K562 (cell line): ENCODE results near the gene LIPE. TPM values are rescaled to one million over a fixed set of nuclear protein-coding genes. Genes with fewer than 3 reads are reported as not detected.

Experiments
- ATAC-seq: fragments of 200-7000 bp; cut with Tn5 transposase; 3 replicates; pipeline ENCODE4 v1.9.1; 2020; ENCODE audit warnings: moderate library complexity
- BruUV-seq: library from RNA; stranded (reverse); fragments of 400-500 nt; replicated peaks from 2 replicates; lab custom pipeline; 2021; lab: Mats Ljungman, UMichigan
- CTCF ChIA-PET: fragments of 300-600 bp; formaldehyde crosslinking; extraction: SDS; loops from one replicate; lab custom pipeline; 2021; ENCODE audit warnings: low intra/inter-chr PET ratio; lab: Yijun Ruan, JAX
- POLR2A ChIA-PET: fragments of 300-600, 350-650 bp; sonication (Branson Sonifier 250); formaldehyde crosslinking; extraction: SDS; loops from one replicate; lab custom pipeline; 2021; ENCODE audit warnings: antibody characterized with exemption, inconsistent platforms; lab: Yijun Ruan, JAX
- DNase-seq, 4 experiments: peaks; one replicate each; pipeline versions ENCODE4 v3.0.0 to v3.0.0-alpha.2; 2011 to 2018; ENCODE audit warnings: low spot score in 3 of 4, mixed read lengths in 3 of 4; ENCODE audit errors: extremely low read depth in 1 of 4
- FAIRE-seq: peaks from 2 replicates; lab custom pipeline; 2011; peaks lifted over from hg19 to GRCh38; lab: Jason Lieb, UNC
- H2AFZ ChIP-seq: 2 replicates; pipeline ENCODE4 v1.6.0; 2011; ENCODE audit warnings: low read depth, low read length, control low read depth, inconsistent platforms
- H3K27ac ChIP-seq: fragments of 200-600 bp; 3 replicates; pipeline ENCODE4 v1.8.0; 2011; ENCODE audit warnings: low read depth, mild to moderate bottlenecking, control low read depth, inconsistent platforms, low read length, moderate library complexity, mixed read lengths; ENCODE audit errors: extremely low read depth
- H3K27me3 ChIP-seq, 2 experiments: fragments of 300-600 bp in 1 of 2; 2 replicates in 1 of 2; 3 replicates in 1 of 2; pipeline versions ENCODE4 v1.6.0 to v1.8.0; 2011; ENCODE audit warnings: inconsistent platforms in 2 of 2, low read length in 2 of 2, mild to moderate bottlenecking in 1 of 2, mixed read lengths in 1 of 2, moderate library complexity in 1 of 2; ENCODE audit not compliant: control insufficient read depth in 2 of 2, insufficient read depth in 2 of 2
- H3K36me3 ChIP-seq: fragments of 300-600 bp; 3 replicates; pipeline ENCODE4 v1.8.0; 2011; ENCODE audit warnings: mild to moderate bottlenecking, low read length, inconsistent platforms; ENCODE audit not compliant: control insufficient read depth, insufficient read depth
- H3K4me1 ChIP-seq, 2 experiments: fragments of 200-600 bp in 1 of 2; replicated peaks in 1 of 2; 2 replicates in 1 of 2; 3 replicates in 1 of 2; pipeline versions ENCODE4 v1.5.1 to v1.8.0; 2011; ENCODE audit warnings: inconsistent platforms in 2 of 2, low read length in 2 of 2, mild to moderate bottlenecking in 1 of 2, mixed read lengths in 1 of 2, moderate library complexity in 1 of 2; ENCODE audit not compliant: control insufficient read depth in 2 of 2, insufficient read depth in 2 of 2
- H3K4me2 ChIP-seq: 2 replicates; pipeline ENCODE4 v1.6.1; 2011; ENCODE audit warnings: low read length, control low read depth, inconsistent platforms, mixed read lengths; ENCODE audit not compliant: insufficient read depth
- H3K4me3 ChIP-seq: fragments of 200-600 bp; sonication (generic), shearing (Covaris generic); 2 replicates; pipeline ENCODE4 v1.5.1; 2016; ENCODE audit warnings: control low read depth, inconsistent platforms
- H3K79me2 ChIP-seq: fragments of 200-600 bp; 3 replicates; pipeline ENCODE4 v1.8.0; 2011; ENCODE audit warnings: low read length, inconsistent platforms; ENCODE audit not compliant: control insufficient read depth, insufficient read depth
- H3K9ac ChIP-seq, 2 experiments: 2 replicates each; pipeline versions ENCODE4 v1.6.0 to v1.6.1; 2011; ENCODE audit warnings: low read depth in 2 of 2, low read length in 2 of 2, control low read depth in 1 of 2, inconsistent platforms in 1 of 2, mild to moderate bottlenecking in 1 of 2, mixed read lengths in 1 of 2; ENCODE audit not compliant: insufficient read depth in 1 of 2
- H3K9me1 ChIP-seq: one replicate; pipeline ENCODE4 v1.6.0; 2011; ENCODE audit warnings: inconsistent platforms, mild to moderate bottlenecking, low read length, moderate library complexity; ENCODE audit not compliant: control insufficient read depth, insufficient read depth
- H3K9me3 ChIP-seq: replicated peaks from 2 replicates; pipeline ENCODE4 v1.5.1; 2011; ENCODE audit warnings: low read depth, low read length, inconsistent platforms; ENCODE audit not compliant: control insufficient read depth, insufficient read depth
- H4K20me1 ChIP-seq: replicated peaks from 2 replicates; pipeline ENCODE4 v1.6.1; 2011; ENCODE audit warnings: low read length, inconsistent platforms, mixed read lengths; ENCODE audit not compliant: control insufficient read depth, insufficient read depth
- CBX1 ChIP-seq: sonication (generic); IDR thresholded peaks from 2 replicates; pipeline ENCODE4 v1.6.1; 2016; ENCODE audit warnings: antibody characterized with exemption, low read depth, mild to moderate bottlenecking
- HCFC1 ChIP-seq: IDR thresholded peaks from 2 replicates; pipeline ENCODE4 v1.6.1; 2012; ENCODE audit warnings: low read depth, low read length, improper control_type of control experiment
- KLF16 ChIP-seq: IDR thresholded peaks from 2 replicates; pipeline ENCODE4 v1.6.1; 2016; ENCODE audit warnings: antibody characterized with exemption
- NFRKB ChIP-seq: fragments of 450-650 bp; IDR thresholded peaks from 2 replicates; pipeline ENCODE4 v1.6.1; 2016; ENCODE audit warnings: low read depth
- PREB ChIP-seq: sonication (generic); formaldehyde crosslinking; IDR thresholded peaks from 2 replicates; pipeline ENCODE4 v1.8.1; 2023; ENCODE audit warnings: mild to moderate bottlenecking, missing genetic modification reagents
- ZBTB1 ChIP-seq: sonication (generic); formaldehyde crosslinking; IDR thresholded peaks from 2 replicates; pipeline ENCODE4 v1.8.1; 2023; ENCODE audit warnings: missing genetic modification reagents, low read depth, mild to moderate bottlenecking, borderline replicate concordance
- ZC3H8 ChIP-seq: fragments of 450-650 bp; IDR thresholded peaks from 2 replicates; pipeline ENCODE4 v1.6.1; 2017
- ZFX ChIP-seq: sonication (generic); formaldehyde crosslinking; IDR thresholded peaks from 2 replicates; pipeline ENCODE4 v1.8.0; 2022; ENCODE audit warnings: mild to moderate bottlenecking, missing genetic modification reagents, moderate library complexity
- WGBS: fragments of 100-300 bp; shearing (Covaris generic); methylation state at CpG from one replicate; pipeline ENCODE4 v1.1.6; 2016; ENCODE audit warnings: low coverage, mixed read lengths; ENCODE audit not compliant: insufficient coverage; ENCODE audit errors: missing lambda C conversion rate; 5-methylcytosine and 5-hydroxymethylcytosine counted together
- in situ Hi-C: fragments of 300-500 bp; cut with MboI; formaldehyde crosslinking; loops from 4 replicates; pipeline ENCODE4 v1.15.0; 2018; ENCODE audit warnings: inconsistent platforms, mixed read lengths
- intact Hi-C: fragments of 100-400 bp; cut with micrococcal nuclease; formaldehyde crosslinking; loops from 2 replicates; pipeline ENCODE4 v1.14.2; 2022
- polyA plus RNA-seq, 8 experiments: library from polyadenylated mRNA; depleted of rRNA in 4 of 8; stranded (reverse) in 5 of 8; unstranded in 3 of 8; fragments of >200 nt; fragmentation: Nextera tagmentation in 2 of 8; fragmentation: Illumina TruSeq in 1 of 8; extraction: Ambion mirVana in 2 of 8; extraction: Trizol in 1 of 8; gene quantifications; 2 replicates each; pipeline versions ENCODE4 v1.2.1 to v1.2.3, GENCODE V29; 2011 to 2014; ENCODE audit warnings: inconsistent platforms in 1 of 8, missing spikeins in 1 of 8
- total RNA-seq, 7 experiments: library from RNA; depleted of rRNA in 6 of 7; stranded (reverse); fragments of >200 nt in 6 of 7; fragmentation: Illumina TruSeq in 2 of 7; extraction: Trizol in 2 of 7; gene quantifications; 2 replicates each; pipeline versions ENCODE4 v1.2.1 to v1.2.3, GENCODE V29; 2011 to 2021; ENCODE audit warnings: low replicate concordance in 1 of 7
- TF ChIP-seq, protein P1 (sequence below): fragments of 450-650 bp; IDR thresholded peaks from 2 replicates; pipeline ENCODE4 v1.6.1; 2018; ENCODE audit not compliant: partially characterized antibody

LIPE gene
- total and polyA plus RNA-seq, 9 of the 15 experiments (the other 6 are each of a cell fraction or from before 2014, with no cell fraction given) = 0.22 TPM; not detected in 8

DNA sequence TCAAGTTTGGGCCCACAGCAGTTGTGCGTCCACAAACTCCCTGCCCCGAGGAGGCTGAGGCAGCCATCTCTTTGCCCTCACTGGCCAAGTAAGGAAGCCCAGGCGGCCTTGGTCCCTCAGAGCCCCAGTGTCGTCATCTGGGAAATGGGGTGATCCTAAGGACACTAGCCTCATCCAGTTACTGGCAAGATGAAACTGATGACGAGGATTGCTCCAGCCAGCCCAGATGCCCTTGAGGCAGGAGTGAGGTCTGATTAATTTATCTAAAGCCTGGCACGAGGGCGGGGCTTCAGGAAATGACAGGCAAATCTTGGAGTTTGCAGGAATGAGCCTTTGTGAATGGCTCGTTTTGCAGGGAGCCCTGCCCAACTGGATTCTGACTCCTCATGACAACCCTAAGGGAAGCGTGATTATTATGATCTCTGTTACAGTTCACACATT, 5.6 kb downstream of the LIPE start:
- no TSS peak for BruUV-seq
- intact Hi-C loops = no loop called here
- H3K9ac ChIP-seq = no peak overlapping the region; a peak in 1 of 4 replicates

DNA sequence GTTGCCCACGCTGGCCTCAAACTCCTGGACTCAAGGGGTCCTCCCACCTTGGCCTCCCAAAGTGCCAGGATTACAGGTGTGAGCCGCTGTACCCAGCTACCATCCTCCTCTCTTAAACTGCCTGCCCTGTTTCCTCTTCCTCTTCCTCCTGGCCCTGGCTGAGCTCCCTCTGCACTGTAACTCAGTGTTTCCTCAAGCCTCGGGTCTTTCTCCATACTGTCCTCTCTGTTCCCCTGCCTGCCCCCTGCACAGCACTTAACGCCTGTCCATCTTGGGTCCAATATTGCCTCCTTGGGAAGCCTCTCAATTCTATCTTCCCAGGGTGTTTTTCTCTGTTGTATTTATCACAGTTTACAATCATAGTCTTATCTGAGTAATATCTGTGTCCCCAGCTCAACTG, 6.1 kb downstream of the LIPE start:
- Histone ChIP-seq H3K9ac (no peak overlapping the region), H3K79me2 (no peaks in the 10 kb centered on the region), H3K9me1 (no peaks in the 10 kb centered on the region), H3K4me2 (no peak overlapping the region), H4K20me1 (no peaks in the 10 kb centered on the region), H3K4me3 (no peak overlapping the region), H2AFZ (no peak overlapping the region), H3K27me3 (peaks cover 0 to 5% of the 10 kb centered on the region in 2 experiments; a peak in 1 of 5 replicates), H3K36me3 (no peaks in the 10 kb centered on the region), H3K27ac (no peak overlapping the region), H3K4me1 (peaks cover 0 to 25% of the 10 kb centered on the region in 2 experiments; a peak in 2 of 5 replicates), H3K9me3 (no peaks in the 10 kb centered on the region)
- 34% methylated on average over 4 of the region's 4 CpGs for WGBS
- in situ Hi-C loops (no loop called here), intact Hi-C loops (no loop called here)
- DNase-seq (no peak), ATAC-seq (no peak), FAIRE-seq (no peak)
- POLR2A ChIA-PET = interaction anchor here (0.7 kb wide), 2 partner anchors 15 to 25 kb away, joined by 3 read pairs; no protein-coding TSS in a partner anchor
- CTCF ChIA-PET = no interaction called here
- BruUV-seq = no TSS peak
- TF ChIP-seq ZFX (no peak), NFRKB (no peak), ZBTB1 (CRISPR knock-in tag) (no peak), KLF16 (no peak)
- TF ChIP-seq, protein P1, sequence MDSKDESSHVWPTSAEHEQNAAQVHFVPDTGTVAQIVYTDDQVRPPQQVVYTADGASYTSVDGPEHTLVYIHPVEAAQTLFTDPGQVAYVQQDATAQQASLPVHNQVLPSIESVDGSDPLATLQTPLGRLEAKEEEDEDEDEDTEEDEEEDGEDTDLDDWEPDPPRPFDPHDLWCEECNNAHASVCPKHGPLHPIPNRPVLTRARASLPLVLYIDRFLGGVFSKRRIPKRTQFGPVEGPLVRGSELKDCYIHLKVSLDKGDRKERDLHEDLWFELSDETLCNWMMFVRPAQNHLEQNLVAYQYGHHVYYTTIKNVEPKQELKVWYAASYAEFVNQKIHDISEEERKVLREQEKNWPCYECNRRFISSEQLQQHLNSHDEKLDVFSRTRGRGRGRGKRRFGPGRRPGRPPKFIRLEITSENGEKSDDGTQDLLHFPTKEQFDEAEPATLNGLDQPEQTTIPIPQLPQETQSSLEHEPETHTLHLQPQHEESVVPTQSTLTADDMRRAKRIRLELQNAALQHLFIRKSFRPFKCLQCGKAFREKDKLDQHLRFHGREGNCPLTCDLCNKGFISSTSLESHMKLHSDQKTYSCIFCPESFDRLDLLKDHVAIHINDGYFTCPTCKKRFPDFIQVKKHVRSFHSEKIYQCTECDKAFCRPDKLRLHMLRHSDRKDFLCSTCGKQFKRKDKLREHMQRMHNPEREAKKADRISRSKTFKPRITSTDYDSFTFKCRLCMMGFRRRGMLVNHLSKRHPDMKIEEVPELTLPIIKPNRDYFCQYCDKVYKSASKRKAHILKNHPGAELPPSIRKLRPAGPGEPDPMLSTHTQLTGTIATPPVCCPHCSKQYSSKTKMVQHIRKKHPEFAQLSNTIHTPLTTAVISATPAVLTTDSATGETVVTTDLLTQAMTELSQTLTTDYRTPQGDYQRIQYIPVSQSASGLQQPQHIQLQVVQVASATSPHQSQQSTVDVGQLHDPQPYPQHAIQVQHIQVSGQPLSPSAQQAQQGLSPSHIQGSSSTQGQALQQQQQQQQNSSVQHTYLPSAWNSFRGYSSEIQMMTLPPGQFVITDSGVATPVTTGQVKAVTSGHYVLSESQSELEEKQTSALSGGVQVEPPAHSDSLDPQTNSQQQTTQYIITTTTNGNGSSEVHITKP = no peak

More for the DNA sequence above, 5.6 kb downstream of the LIPE start:
- no peak overlapping the region for H3K4me3 ChIP-seq
- no peak for TF ChIP-seq PREB (CRISPR knock-in tag)
- no peak for TF ChIP-seq CBX1
- TF ChIP-seq ZC3H8 = no peak
- TF ChIP-seq HCFC1 = no peak
- TF ChIP-seq, all 486 proteins: peak for 0
- Histone ChIP-seq H4K20me1 (no peaks in the 10 kb centered on the region), H3K4me2 (no peak overlapping the region), H3K79me2 (no peaks in the 10 kb centered on the region), H3K27me3 (peaks cover 0 to 5% of the 10 kb centered on the region in 2 experiments; a peak in 1 of 5 replicates), H3K4me1 (peaks cover 0 to 25% of the 10 kb centered on the region in 2 experiments; a peak in 2 of 5 replicates), H3K36me3 (no peaks in the 10 kb centered on the region), H3K9me1 (no peaks in the 10 kb centered on the region), H3K27ac (no peak overlapping the region), H3K9me3 (no peaks in the 10 kb centered on the region), H2AFZ (no peak overlapping the region)
- ATAC-seq (no peak), FAIRE-seq (no peak), DNase-seq (no peak)
- 14% methylated on average over 9 of the region's 9 CpGs for WGBS
- ChIA-PET POLR2A (interaction anchor here (0.7 kb wide), 2 partner anchors 15 to 25 kb away, joined by 3 read pairs; no protein-coding TSS in a partner anchor), CTCF (no interaction called here)
- in situ Hi-C loops = no loop called here
